HG03103 (cell line): ENCODE results near the gene UBE3C.

ENCODE experiments used
- ATAC-seq: cut with Tn5 transposase; IDR thresholded peaks from one replicate; pipeline ENCODE4 v1.9.1; 2021; ENCODE audit warnings: low read depth; ENCODE audit not compliant: unreplicated experiment

Gene UBE3C

DNA sequence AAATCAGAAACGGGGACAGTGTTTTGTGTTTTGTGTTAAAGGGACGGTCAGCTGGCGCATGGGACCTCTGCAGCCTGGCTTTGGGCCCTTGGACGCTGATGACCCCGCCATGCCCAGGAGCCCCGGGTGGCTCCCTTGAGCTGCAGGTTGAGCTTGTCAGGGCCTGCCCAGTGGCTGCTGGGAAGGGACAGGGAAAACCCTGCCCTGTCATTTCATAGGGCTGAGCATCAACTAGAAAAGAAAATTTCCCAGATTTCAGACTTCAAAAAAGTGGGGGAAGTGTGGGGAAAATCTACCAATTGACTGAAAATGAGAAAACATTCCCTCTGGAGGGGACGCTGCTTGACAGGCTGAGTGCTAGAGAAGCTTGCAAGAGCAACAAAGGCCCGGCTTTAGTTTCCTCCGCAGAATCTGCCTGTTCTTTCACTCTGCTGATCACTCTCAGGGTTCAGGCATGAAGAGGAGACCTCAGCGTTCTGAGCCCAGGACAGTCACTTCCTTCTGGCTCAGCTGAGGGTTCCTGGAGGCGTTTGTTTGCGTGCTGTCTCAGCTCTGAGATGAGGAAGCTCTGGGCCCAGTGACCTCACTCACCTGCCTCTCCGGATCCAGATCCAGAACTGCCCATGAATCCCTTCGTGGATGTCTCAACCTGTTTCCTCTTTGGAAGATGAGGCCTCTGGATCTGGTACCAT is 179.4 kb downstream of the UBE3C start:
- ATAC-seq, result peak; percentile 90
